NCI-H510A treated with DMSO at 0.1 percent for 48 hours (cell line): ENCODE measurements around the gene KRT71.
"Not testable (repeated sequence)": the region's sequence is repeated elsewhere in the genome, so short reads cannot be mapped to it uniquely, and the experiment has no call there.

Source experiments
- DNase-seq: peaks from one replicate; lab custom pipeline; 2025; lab: John Stamatoyannopoulos, UW

KRT71 gene

GRCh38 chr12:52552681-52553195 lies at the start of gene KRT71:
KRT71 (minus strand) TSS chr12:52553145; CDS start chr12:52553077, 68 bp downstream.
- DNase-seq: no peak

- DNase-seq: no peak
Observed at GRCh38 chr12:52602552-52602951, 49.6 kb upstream of the KRT71 start.

GRCh38 chr12:52601671-52602070 lies 48.7 kb upstream of the KRT71 start:
- no peak for DNase-seq

- DNase-seq: no peak
Observed at GRCh38 chr12:52600941-52601481, 48.1 kb upstream of the KRT71 start, which contains the start of gene KRT72. KRT72 (minus strand) TSS chr12:52601463; CDS start chr12:52601452, 11 bp downstream.

GRCh38 chr12:52600475-52600874 lies 47.5 kb upstream of the KRT71 start:
- no peak for DNase-seq

GRCh38 chr12:52600071-52600470 lies 47.1 kb upstream of the KRT71 start:
- no peak for DNase-seq

- no peak for DNase-seq
Observed at GRCh38 chr12:52598966-52599365, 46.0 kb upstream of the KRT71 start.

GRCh38 chr12:52594237-52594636 lies 41.3 kb upstream of the KRT71 start:
- DNase-seq: not testable (repeated sequence)

GRCh38 chr12:52591521-52591920 lies 38.6 kb upstream of the KRT71 start:
- no peak for DNase-seq

GRCh38 chr12:52590021-52590420 lies 37.1 kb upstream of the KRT71 start:
- no peak for DNase-seq

- DNase-seq: no peak
Observed at GRCh38 chr12:52587563-52587962, 34.6 kb upstream of the KRT71 start.

GRCh38 chr12:52585946-52586345 lies 33.0 kb upstream of the KRT71 start:
- DNase-seq: no peak

GRCh38 chr12:52585066-52585465 lies 32.1 kb upstream of the KRT71 start:
- DNase-seq: no peak

- DNase-seq: no peak
Observed at GRCh38 chr12:52584156-52584682, 31.3 kb upstream of the KRT71 start.

GRCh38 chr12:52582971-52583456 lies 30.1 kb upstream of the KRT71 start:
- DNase-seq: peak; percentile 55

- no peak for DNase-seq
Observed at GRCh38 chr12:52582486-52582885, 29.5 kb upstream of the KRT71 start.

GRCh38 chr12:52581481-52581880 lies 28.5 kb upstream of the KRT71 start:
- no peak for DNase-seq

- no peak for DNase-seq
Observed at GRCh38 chr12:52581066-52581465, 28.1 kb upstream of the KRT71 start.

- no peak for DNase-seq
Observed at GRCh38 chr12:52580496-52580895, 27.6 kb upstream of the KRT71 start.

- no peak for DNase-seq
Observed at GRCh38 chr12:52579468-52580465, 26.8 kb upstream of the KRT71 start.

- DNase-seq: no peak
Observed at GRCh38 chr12:52578469-52578868, 25.5 kb upstream of the KRT71 start.

- no peak for DNase-seq
Observed at GRCh38 chr12:52577316-52577715, 24.4 kb upstream of the KRT71 start.

GRCh38 chr12:52575948-52576347 lies 23.0 kb upstream of the KRT71 start:
- no peak for DNase-seq
